Heart right ventricle (tissue), 16 donors: ENCODE measurements around the gene OR2T11. TPM values are rescaled to one million over a fixed set of nuclear protein-coding genes. Genes with fewer than 3 reads are reported as not detected.

Experiments
- ATAC-seq, 8 donors: fragments of 200-7000 bp; cut with Tn5 transposase; one replicate each; pipeline ENCODE4 v1.9.1; 2020; ENCODE audit warnings: mild to moderate bottlenecking in 8 of 8, moderate library complexity in 8 of 8, moderate number of reproducible peaks in 1 of 8
- DNase-seq, 2 donors: peaks; one replicate each; pipeline ENCODE4 v3.0.0-alpha.2; 2020
- H3K27ac ChIP-seq, 10 donors: fragments of 200-600 bp; sonication (generic) in 2 of 10; one replicate each; pipeline versions ENCODE4 v1.5.0 to v1.8.0; 2020 to 2022; ENCODE audit warnings: mild to moderate bottlenecking in 3 of 10
- H3K27me3 ChIP-seq, 7 donors: fragments of 200-600 bp; one replicate each; pipeline ENCODE4 v1.8.0; 2021 to 2022; ENCODE audit warnings: mild to moderate bottlenecking in 2 of 7
- H3K36me3 ChIP-seq, 9 donors: fragments of 200-600 bp; sonication (generic) in 1 of 9; one replicate each; pipeline versions ENCODE4 v1.5.0 to v1.8.0; 2020 to 2022; ENCODE audit warnings: mild to moderate bottlenecking in 2 of 9
- H3K4me1 ChIP-seq, 9 donors: fragments of 200-600 bp; sonication (generic) in 1 of 9; one replicate each; pipeline versions ENCODE4 v1.5.0 to v1.8.0; 2020 to 2022; ENCODE audit warnings: mild to moderate bottlenecking in 4 of 9
- H3K4me3 ChIP-seq, 10 donors: fragments of 200-600 bp; sonication (generic) in 2 of 10; one replicate each; pipeline versions ENCODE4 v1.5.0 to v1.8.0; 2020 to 2022; ENCODE audit warnings: mild to moderate bottlenecking in 7 of 10, moderate library complexity in 2 of 10
- H3K9me3 ChIP-seq, 11 donors: fragments of 200-600 bp in 10 of 11; sonication (generic) in 2 of 11; one replicate each; pipeline versions ENCODE4 v1.5.0 to v1.8.0; 2013 to 2022; ENCODE audit warnings: mild to moderate bottlenecking in 2 of 11, control low read depth in 1 of 11, moderate library complexity in 1 of 11
- CTCF ChIP-seq, 9 donors: fragments of 200-600 bp; sonication (generic) in 2 of 9; IDR thresholded peaks; one replicate each; pipeline versions ENCODE4 v1.5.0 to v1.8.0; 2021 to 2022; ENCODE audit warnings: antibody characterized with exemption in 9 of 9, mild to moderate bottlenecking in 5 of 9, moderate library complexity in 1 of 9
- WGBS, 2 donors: extraction: QIAGEN DNeasy Blood & Tissue Kit; methylation state at CpG; one replicate each; pipeline ENCODE4 v1.1.7; 2013; ENCODE audit warnings: inconsistent platforms in 1 of 2; 5-methylcytosine and 5-hydroxymethylcytosine counted together
- intact Hi-C, 10 donors: fragments of 100-400 bp; cut with DNase I; formaldehyde crosslinking; loops; one replicate each; pipeline versions ENCODE4 v1.11.1 to v1.14.2; 2022
- polyA plus RNA-seq, 2 donors: library from polyadenylated mRNA; stranded (reverse); fragments of 200-250 nt; gene quantifications; one replicate each; pipeline ENCODE4 v1.2.3, GENCODE V29; 2013
- total RNA-seq, 10 donors: library from RNA; stranded (reverse); fragmentation: NEBNext Ultra II Directional in 3 of 10; extraction: Animal tissue kit (Norgen Biotek cat#: 25700) in 3 of 10; gene quantifications; one replicate each; pipeline versions ENCODE4 v1.2.1 to v1.2.4, GENCODE V29; 2021 to 2023
- donor health status: Arrhythmogenic right ventricular cardiomyopathy.
- donor health status: ischemic (EF 13 %, LVEDD 7.1; RV severe dilation, severe dysfunction).
- donor health status: healthy with polysubstance abuse.
- donor health status: DM: no; HTN: yes; CAD: no.
- donor health status: DM: no; HTN: no; CAD: no.
- donor health status: ischemic (EF 25% LVEDD 6.9; RV normal size, moderate dysfunction).
- donor health status: ischemic (EF 25% LVEDD 5.7; RV mildly dilated, moderate dysfunction).
- donor health status: healthy.
- donor health status: DM: yes; HTN: yes; CAD: no.
- donor health status: Ischemic cardiomyopathy.
- donor health status: ischemic (EF 35%, LVEDD 5.7; RV mildly dilated, moderate dysfunction).
- donor health status: nonischemic (EF 11% LVEDD 7.7; RV severe dilation, severe dysfunction).
- donor health status: DM: yes; HTN: yes; CAD: no.
- donor health status: PGD.
- donor health status: ischemic (EF 29% LVEDD 5.4; RV normal size, mild dysfunction).
- donor health status: nonischemic (EF 23%, LVEDD 6.1; RV moderate dilation, normal function).

Gene OR2T11
- total and polyA plus RNA-seq, 12 donors: not detected

- WGBS, 2 donors: 62 to 69% methylated on average over 3 to 4 of the region's 4 CpGs
- DNase-seq: no peak
- H3K27me3 ChIP-seq: peaks cover 0 to 10% (median 0%) of the 10 kb centered on the region in 7 donors
- no peaks in the 10 kb centered on the region for H3K4me1 ChIP-seq
- no peak for ATAC-seq
- no peaks in the 10 kb centered on the region for H3K36me3 ChIP-seq
- no peak for TF ChIP-seq CTCF (IDR thresholded peaks at IDR 0.05)
- intact Hi-C loops: no loop called here
- no peak overlapping the region for H3K27ac ChIP-seq
- no peaks in the 10 kb centered on the region for H3K9me3 ChIP-seq
- H3K4me3 ChIP-seq: no peak overlapping the region
Observed at GRCh38 chr1:248611883-248612414, 22.9 kb downstream of the OR2T11 start.

- H3K27ac ChIP-seq: no peak overlapping the region
- H3K4me3 ChIP-seq: no peak overlapping the region
- WGBS, 2 donors: 36 to 47% methylated on average over 3 of the region's 3 CpGs
- no peak for DNase-seq
- no peak for ATAC-seq
- H3K27me3 ChIP-seq: peaks cover 0 to 10% (median 0%) of the 10 kb centered on the region in 7 donors
- no peaks in the 10 kb centered on the region for H3K4me1 ChIP-seq
- no peak for TF ChIP-seq CTCF (IDR thresholded peaks at IDR 0.05)
- H3K36me3 ChIP-seq: no peaks in the 10 kb centered on the region
- no peaks in the 10 kb centered on the region for H3K9me3 ChIP-seq
- intact Hi-C loops: no loop called here
Observed at GRCh38 chr1:248610301-248610700, 24.6 kb downstream of the OR2T11 start.

- ATAC-seq: no peak
- 61 to 70% methylated on average over 8 of the region's 8 CpGs for WGBS, 2 donors
- H3K27me3 ChIP-seq: peaks cover 0 to 3% (median 0%) of the 10 kb centered on the region in 7 donors
- H3K36me3 ChIP-seq: no peaks in the 10 kb centered on the region
- DNase-seq: no peak
- intact Hi-C loops: no loop called here
- TF ChIP-seq CTCF (IDR thresholded peaks at IDR 0.05): no peak
- H3K27ac ChIP-seq: no peak overlapping the region
- no peaks in the 10 kb centered on the region for H3K4me1 ChIP-seq
- H3K4me3 ChIP-seq: no peak overlapping the region
- no peaks in the 10 kb centered on the region for H3K9me3 ChIP-seq
Observed at GRCh38 chr1:248599396-248599795, 35.5 kb downstream of the OR2T11 start.

- peaks cover 0 to 3% (median 0%) of the 10 kb centered on the region in 7 donors for H3K27me3 ChIP-seq
- H3K36me3 ChIP-seq: no peaks in the 10 kb centered on the region
- H3K27ac ChIP-seq: no peak within 1 kb of the TSS
- H3K9me3 ChIP-seq: no peaks in the 10 kb centered on the region
- no peak for DNase-seq
- 76 to 83% methylated on average over 6 of the region's 6 CpGs for WGBS, 2 donors
- no peaks in the 10 kb centered on the region for H3K4me1 ChIP-seq
- intact Hi-C loops: no loop called here
- no peak for TF ChIP-seq CTCF (IDR thresholded peaks at IDR 0.05)
- ATAC-seq: no peak
- H3K4me3 ChIP-seq: no peak within 1 kb of the TSS
Observed at GRCh38 chr1:248597589-248597988, 37.3 kb downstream of the OR2T11 start, which contains the start of gene OR2T10. TSS of gene OR2T10 (minus strand) at chr1:248597700. CDS start at chr1:248593768, 3,932 bp downstream.
